K562 (cell line): Measurements from ENCODE around the gene KCNT1. TPM values are rescaled to one million over a fixed set of nuclear protein-coding genes. Genes with fewer than 3 reads are reported as not detected.
A peak's percentile ranks its signal among the peaks of the same experiment; 100 is the strongest.

Experiments
- CTCF ChIP-seq, 3 experiments: IDR thresholded peaks in 2 of 3; conservative IDR thresholded peaks in 1 of 3; 2 replicates each; pipeline ENCODE4 v1.5.1; 2011 to 2012; ENCODE audit warnings: low read length in 3 of 3, mild to moderate bottlenecking in 3 of 3, control low read depth in 2 of 3, improper control_type of control experiment in 1 of 3, inconsistent platforms in 1 of 3, low read depth in 1 of 3, mixed read lengths in 1 of 3, moderate library complexity in 1 of 3; ENCODE audit not compliant: insufficient read depth in 2 of 3
- E2F6 ChIP-seq, 2 experiments: IDR thresholded peaks; 2 replicates each; pipeline ENCODE4 v1.6.1; 2011; ENCODE audit warnings: borderline replicate concordance in 1 of 2, control low read depth in 1 of 2, low read depth in 1 of 2, low read length in 1 of 2, mild to moderate bottlenecking in 1 of 2, mixed read lengths in 1 of 2, moderate library complexity in 1 of 2; ENCODE audit not compliant: insufficient read depth in 1 of 2, insufficient read length in 1 of 2, poor library complexity in 1 of 2, severe bottlenecking in 1 of 2; ENCODE audit errors: extremely low read depth in 1 of 2
- HMGN3 ChIP-seq: IDR thresholded peaks from 2 replicates; pipeline ENCODE4 v1.6.1; 2011; ENCODE audit warnings: borderline replicate concordance, low read depth, mild to moderate bottlenecking, mixed read lengths, low read length; ENCODE audit not compliant: insufficient read length; ENCODE audit errors: extremely low read depth
- L3MBTL2 ChIP-seq: fragments of 450-650 bp; IDR thresholded peaks from 2 replicates; pipeline ENCODE4 v1.6.1; 2016; ENCODE audit warnings: mild to moderate bottlenecking, moderate library complexity
- MAFG ChIP-seq: fragments of 450-650 bp; conservative IDR thresholded peaks from 2 replicates; pipeline ENCODE4 v1.6.1; 2016; ENCODE audit warnings: missing genetic modification characterization, missing compliant biosample characterization
- MAZ ChIP-seq, 2 experiments: fragments of 450-650 bp in 1 of 2; sonication (generic) in 1 of 2; formaldehyde crosslinking; IDR thresholded peaks in 1 of 2; conservative IDR thresholded peaks in 1 of 2; 2 replicates each; pipeline versions ENCODE4 v1.4.0 to v1.5.0; 2020; ENCODE audit warnings: mild to moderate bottlenecking in 1 of 2, missing genetic modification reagents in 1 of 2
- NCOA4 ChIP-seq: fragments of 450-650 bp; IDR thresholded peaks from 2 replicates; pipeline ENCODE4 v1.6.1; 2018; ENCODE audit warnings: mild to moderate bottlenecking; ENCODE audit not compliant: partially characterized antibody
- NONO ChIP-seq, 2 experiments: fragments of 200-400 bp in 1 of 2; fragments of 450-650 bp in 1 of 2; formaldehyde crosslinking in 1 of 2; IDR thresholded peaks; 2 replicates each; pipeline ENCODE4 v1.6.1; 2017; ENCODE audit warnings: low read depth in 2 of 2, mild to moderate bottlenecking in 2 of 2, moderate library complexity in 2 of 2, low read length in 1 of 2
- RB1 ChIP-seq: fragments of 450-650 bp; IDR thresholded peaks from 2 replicates; pipeline ENCODE4 v1.6.1; 2017; ENCODE audit warnings: low read depth, mild to moderate bottlenecking
- SMC3 ChIP-seq: conservative IDR thresholded peaks from 2 replicates; pipeline ENCODE4 v1.6.1; 2011; ENCODE audit warnings: low read depth, low read length, improper control_type of control experiment; ENCODE audit not compliant: insufficient read depth
- TARDBP ChIP-seq: fragments of 450-650 bp; IDR thresholded peaks from 2 replicates; pipeline ENCODE4 v1.6.1; 2016
- THRAP3 ChIP-seq: fragments of 450-650 bp; IDR thresholded peaks from 2 replicates; pipeline ENCODE4 v1.6.1; 2016; ENCODE audit warnings: mild to moderate bottlenecking, inconsistent platforms, borderline replicate concordance
- XRCC5 ChIP-seq: fragments of 200-400 bp; formaldehyde crosslinking; IDR thresholded peaks from 2 replicates; pipeline ENCODE4 v1.6.1; 2017; ENCODE audit warnings: low read depth, mild to moderate bottlenecking, low read length
- ZNF280A ChIP-seq: fragments of 450-650 bp; IDR thresholded peaks from 2 replicates; pipeline ENCODE4 v1.6.1; 2018; ENCODE audit warnings: mild to moderate bottlenecking, low read depth; ENCODE audit not compliant: partially characterized antibody
- ZNF384 ChIP-seq: IDR thresholded peaks from 2 replicates; pipeline ENCODE4 v1.6.1; 2012; ENCODE audit warnings: low read depth, low read length, improper control_type of control experiment
- ZNF609 ChIP-seq: sonication (generic); formaldehyde crosslinking; IDR thresholded peaks from 2 replicates; pipeline ENCODE4 v1.8.1; 2023; ENCODE audit warnings: missing genetic modification reagents, mild to moderate bottlenecking, borderline replicate concordance
- polyA plus RNA-seq, 8 experiments: library from polyadenylated mRNA; depleted of rRNA in 4 of 8; stranded (reverse) in 5 of 8; unstranded in 3 of 8; fragments of >200 nt; fragmentation: Nextera tagmentation in 2 of 8; fragmentation: Illumina TruSeq in 1 of 8; extraction: Ambion mirVana in 2 of 8; extraction: Trizol in 1 of 8; gene quantifications; 2 replicates each; pipeline versions ENCODE4 v1.2.1 to v1.2.3, GENCODE V29; 2011 to 2014; ENCODE audit warnings: inconsistent platforms in 1 of 8, missing spikeins in 1 of 8
- total RNA-seq, 7 experiments: library from RNA; depleted of rRNA in 6 of 7; stranded (reverse); fragments of >200 nt in 6 of 7; fragmentation: Illumina TruSeq in 2 of 7; extraction: Trizol in 2 of 7; gene quantifications; 2 replicates each; pipeline versions ENCODE4 v1.2.1 to v1.2.3, GENCODE V29; 2011 to 2021; ENCODE audit warnings: low replicate concordance in 1 of 7

KCNT1 gene
- total and polyA plus RNA-seq, 9 of the 15 experiments (the other 6 are each of a cell fraction or from before 2014, with no cell fraction given): 0.05 TPM; not detected in 8

- TF ChIP-seq NONO (IDR thresholded peaks at IDR 0.05; ENCODE audit: low read depth in 2 of 2, low read length in 1 of 2) (0 out of 4 replicates have a peak, but pooled peaks of 1 of the 2 experiments have one; percentile 28), HMGN3 (peak; percentile 11), SMC3 (peak; percentile 68), XRCC5 (peak; percentile 84), TARDBP (0 out of 2 replicates have a peak, but pooled peaks have one; percentile 27), ZNF280A (no peak), ZNF384 (peak; percentile 77), MAZ (CRISPR knock-in tag; conservative IDR thresholded peaks at IDR 0.05 in 1 of 2, IDR thresholded peaks at IDR 0.05 in 1 of 2) (0 out of 4 replicates have a peak, but pooled peaks of 1 of the 2 experiments have one; percentile 20), L3MBTL2 (peak; percentile 53; the same call in 1 of the 2 replicates), RB1 (peak; percentile 78), ZNF609 (CRISPR knock-in tag) (no peak), THRAP3 (no peak), MAFG (tag) (no peak), NCOA4 (no peak), CTCF (IDR thresholded peaks at IDR 0.05 in 2 of 3, conservative IDR thresholded peaks at IDR 0.05 in 1 of 3; ENCODE audit: insufficient read depth in 2 of 3, low read depth in 1 of 3, low read length in 3 of 3) (peak; percentile 83 to 91 (median 84)), E2F6 (IDR thresholded peaks at IDR 0.05; ENCODE audit: borderline replicate concordance in 1 of 2, extremely low read depth in 1 of 2, insufficient read depth in 1 of 2, insufficient read length in 1 of 2, low read depth in 1 of 2, low read length in 1 of 2, poor library complexity in 1 of 2, severe bottlenecking in 1 of 2) (peak in 1 of 2 experiments; percentile 41)
Observed at GRCh38 chr9:135701959-135702721, at the start of gene KCNT1 (continued).
